Left cardiac atrium (tissue), 4 donors: ENCODE measurements around the gene TH. TPM values are rescaled to one million over a fixed set of nuclear protein-coding genes. Genes with fewer than 3 reads are reported as not detected.

Source experiments
- ATAC-seq, 2 donors: fragments of 200-7000 bp; cut with Tn5 transposase; one replicate each; pipeline ENCODE4 v1.9.1; 2020; ENCODE audit warnings: mild to moderate bottlenecking in 2 of 2, moderate library complexity in 2 of 2
- DNase-seq: peaks from one replicate; pipeline ENCODE4 v3.0.0-alpha.2; 2020
- intact Hi-C, 2 donors: fragments of 100-400 bp; cut with DNase I; formaldehyde crosslinking; loops; one replicate each; pipeline versions ENCODE4 v1.14.1 to v1.15.1; 2022 to 2023
- total RNA-seq, 2 donors: library from RNA; stranded (reverse); fragmentation: NEBNext Ultra II Directional; extraction: Animal tissue kit (Norgen Biotek cat#: 25700); gene quantifications; one replicate each; pipeline ENCODE4 v1.2.1, GENCODE V29; 2021
- donor health status: DM: no; HTN: yes; CAD: no.
- donor health status: DM: no; HTN: yes; CAD: no; lungs with severe emphysema.
- donor health status: DM: yes; HTN: yes; CAD: no.
- donor health status: Dilated cardiomyopathy.

Gene TH
- total RNA-seq, 2 donors from 2014 or later, result not detected

GRCh38 chr11:2209900-2210321, 38.3 kb upstream of the TH start:
- intact Hi-C loops, result loop anchor here in 1 of 2 donors (10.0 kb wide), 1 partner anchor 315 kb away; no protein-coding TSS in a partner anchor
- ATAC-seq (no peak), DNase-seq (no peak)

DNA sequence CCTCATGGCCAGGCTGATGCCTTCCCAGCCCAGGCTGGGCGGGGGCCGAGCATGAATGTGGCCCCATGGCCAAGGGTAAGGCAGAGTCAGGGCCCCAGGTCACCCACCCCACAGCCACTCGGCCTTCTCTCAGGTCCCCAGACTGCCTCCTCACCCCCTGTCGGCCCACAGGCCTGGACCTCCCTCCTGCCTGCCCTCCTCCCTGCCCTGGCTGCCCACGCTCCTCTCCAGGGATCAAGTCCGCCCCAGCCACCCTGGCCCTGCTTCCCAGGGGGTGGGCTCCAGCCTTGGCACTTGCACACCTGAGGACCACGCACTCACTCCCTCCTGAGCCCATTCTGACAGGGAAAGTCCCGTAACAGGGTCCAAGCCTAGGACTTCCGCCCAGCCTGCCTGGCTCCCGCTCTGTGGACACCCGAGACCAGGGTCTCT, 37.8 kb upstream of the TH start:
- DNase-seq (peak; percentile 8), ATAC-seq (no peak)
- intact Hi-C loops, result loop anchor here in 1 of 2 donors (10.0 kb wide), 1 partner anchor 315 kb away; no protein-coding TSS in a partner anchor

GRCh38 chr11:2208691-2209369, 37.2 kb upstream of the TH start:
- DNase-seq (peak; percentile 35), ATAC-seq (peak; percentile 56 to 63)
- intact Hi-C loops, result loop anchor here in 1 of 2 donors (10.0 kb wide), 1 partner anchor 316 kb away; no protein-coding TSS in a partner anchor

DNA sequence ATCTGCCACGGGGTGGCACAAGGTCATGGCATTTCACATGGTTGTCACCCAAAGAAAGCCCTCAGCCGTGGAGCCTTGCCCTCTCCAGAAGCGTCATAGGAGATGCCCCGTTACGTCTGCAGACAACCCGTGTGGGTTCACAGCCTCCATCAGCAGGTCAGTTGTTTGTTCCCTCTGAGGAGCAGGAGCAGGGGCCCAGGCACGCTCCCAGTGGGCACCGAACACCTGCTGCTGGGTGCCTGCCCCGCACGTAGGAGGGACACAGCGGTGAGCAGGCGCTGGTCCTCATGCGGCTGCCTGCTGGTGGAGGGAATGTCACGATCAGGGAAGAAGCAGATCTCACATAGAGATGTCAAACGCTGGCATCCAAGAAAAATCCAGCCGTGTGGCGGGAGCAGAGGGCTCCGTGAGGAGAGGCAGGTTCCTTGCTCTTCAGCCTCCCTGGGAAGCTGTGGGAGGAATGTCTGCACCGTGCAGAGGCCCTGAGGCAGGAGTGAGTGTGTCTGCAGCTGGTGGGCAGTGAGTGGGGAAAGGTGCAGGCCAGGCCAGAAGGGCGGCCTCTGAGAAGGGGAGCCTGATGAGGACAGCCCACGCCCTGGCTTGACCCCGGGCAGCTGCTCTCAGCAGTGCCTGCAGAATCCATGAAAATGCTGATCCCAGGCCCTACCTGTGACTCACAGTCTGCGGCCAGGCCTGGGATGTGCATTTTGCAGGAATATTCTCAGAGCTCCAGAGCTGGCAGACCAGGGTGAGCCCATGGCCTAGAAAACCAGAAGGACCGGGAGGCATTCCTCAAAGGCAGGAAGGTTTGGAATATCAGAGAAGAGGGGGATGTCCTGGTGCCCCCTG, 36.4 kb upstream of the TH start:
- DNase-seq, result no peak
- intact Hi-C loops, result loop anchor here in 1 of 2 donors (10.0 kb wide), 1 partner anchor 317 kb away; no protein-coding TSS in a partner anchor
- no peak for ATAC-seq

DNA sequence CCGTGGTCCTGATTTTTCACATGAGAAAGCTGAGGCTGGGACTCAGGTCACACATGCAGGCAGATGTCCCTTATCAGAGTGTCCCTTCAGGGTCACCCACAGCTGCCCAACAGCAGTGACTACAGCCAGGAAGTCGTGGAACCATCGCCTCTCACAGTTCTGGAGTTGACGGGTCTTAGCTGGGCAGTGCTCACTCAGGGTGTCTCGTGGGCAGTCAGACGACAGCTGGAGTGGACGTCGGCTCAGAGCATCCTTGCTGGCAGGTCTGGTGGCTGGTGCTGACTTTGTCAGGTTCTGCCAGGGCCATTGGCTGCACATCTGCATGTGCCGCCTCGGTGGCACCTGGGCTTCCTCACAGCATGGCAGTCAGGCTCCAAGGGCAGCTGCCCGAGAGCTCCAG, 35.6 kb upstream of the TH start:
- intact Hi-C loops, result loop anchor here in 1 of 2 donors (10.0 kb wide), 1 partner anchor 318 kb away; no protein-coding TSS in a partner anchor
- DNase-seq, result peak; percentile 10
- no peak for ATAC-seq

GRCh38 chr11:2205981-2206690, 34.5 kb upstream of the TH start:
- intact Hi-C loops, result loop anchor here in 1 of 2 donors (10.0 kb wide), 1 partner anchor 319 kb away; no protein-coding TSS in a partner anchor
- DNase-seq (no peak), ATAC-seq (no peak)

DNA sequence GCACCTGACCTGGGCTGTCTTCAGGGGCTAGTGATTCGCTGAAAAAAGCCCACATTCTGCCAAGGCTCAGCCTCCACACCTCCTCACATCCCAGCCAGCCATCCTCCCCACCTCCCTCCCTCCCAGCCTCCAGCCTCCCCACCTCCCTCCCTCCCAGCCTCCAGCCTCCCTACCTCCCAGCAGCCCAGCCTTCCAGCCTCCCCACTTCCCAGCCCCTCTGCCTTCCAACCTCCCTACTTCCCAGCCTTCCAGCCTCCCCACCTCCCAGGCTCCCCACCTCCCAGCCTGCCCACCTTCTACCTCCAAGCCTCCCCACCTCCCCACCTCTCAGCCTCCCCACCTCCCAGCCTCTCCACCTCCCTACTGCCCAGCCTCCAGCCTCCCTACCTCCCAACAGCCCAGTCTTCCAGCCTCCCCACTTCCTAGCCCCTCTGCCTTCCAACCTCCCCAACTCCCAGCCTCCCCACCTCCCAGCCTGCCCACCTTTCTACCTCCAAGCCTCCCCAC, 33.7 kb upstream of the TH start:
- ATAC-seq (no peak), DNase-seq (peak; percentile 14)
- intact Hi-C loops, result loop anchor here in 1 of 2 donors (10.0 kb wide), 1 partner anchor 320 kb away; no protein-coding TSS in a partner anchor

DNA sequence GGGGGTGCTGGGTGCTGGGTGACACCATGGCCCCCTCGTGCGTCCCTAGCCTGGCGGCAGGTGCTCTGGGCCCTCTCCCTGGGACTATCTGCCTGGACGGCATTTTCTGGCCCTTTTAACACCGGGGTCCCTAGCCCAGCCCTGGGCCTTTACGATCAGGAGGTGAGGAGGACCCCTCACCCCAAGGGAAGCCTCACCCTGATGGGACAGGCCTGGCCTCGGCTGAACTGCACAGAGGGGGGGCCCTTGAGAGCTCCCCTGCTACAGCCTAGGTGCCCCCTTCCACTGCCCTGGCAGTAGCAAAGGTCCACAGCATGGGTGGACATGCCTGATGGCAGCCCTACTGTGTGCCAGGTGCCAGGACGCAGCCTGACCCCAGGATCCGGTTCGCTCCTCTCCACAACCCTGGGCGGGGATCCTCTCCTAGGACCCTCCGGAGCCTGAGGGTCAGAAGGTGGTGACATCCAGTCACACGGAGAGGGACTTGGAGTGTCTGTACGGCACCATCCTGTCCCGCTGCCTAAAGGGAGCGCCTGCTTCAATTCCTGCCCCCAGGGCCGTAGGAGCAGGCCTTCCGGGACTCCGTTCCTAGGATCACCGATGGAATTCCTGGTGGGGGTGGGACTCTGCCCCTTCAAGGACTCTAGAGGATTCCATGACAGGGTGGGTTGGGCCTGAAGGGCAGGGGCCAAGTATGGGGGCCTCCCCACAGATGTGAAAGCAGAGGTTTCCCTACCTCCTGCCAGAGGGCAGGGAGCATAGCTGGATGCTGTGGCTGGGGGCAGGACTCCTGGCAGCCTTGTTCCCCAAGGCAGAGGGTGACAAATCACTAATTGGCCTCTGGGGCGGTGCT, 33.0 kb upstream of the TH start:
- intact Hi-C loops, result loop anchor here in 1 of 2 donors (5.0 to 10.0 kb wide), 2 partner anchors 93 to 320 kb away; no protein-coding TSS in a partner anchor
- peak; percentile 10 for DNase-seq
- no peak for ATAC-seq

- ATAC-seq (no peak), DNase-seq (peak; percentile 13)
- intact Hi-C loops, result loop anchor here in 1 of 2 donors (5.0 to 10.0 kb wide), 2 partner anchors 94 to 321 kb away; no protein-coding TSS in a partner anchor
These were observed 32.0 kb upstream of the TH start for GRCh38 chr11:2203440-2204259.

DNA sequence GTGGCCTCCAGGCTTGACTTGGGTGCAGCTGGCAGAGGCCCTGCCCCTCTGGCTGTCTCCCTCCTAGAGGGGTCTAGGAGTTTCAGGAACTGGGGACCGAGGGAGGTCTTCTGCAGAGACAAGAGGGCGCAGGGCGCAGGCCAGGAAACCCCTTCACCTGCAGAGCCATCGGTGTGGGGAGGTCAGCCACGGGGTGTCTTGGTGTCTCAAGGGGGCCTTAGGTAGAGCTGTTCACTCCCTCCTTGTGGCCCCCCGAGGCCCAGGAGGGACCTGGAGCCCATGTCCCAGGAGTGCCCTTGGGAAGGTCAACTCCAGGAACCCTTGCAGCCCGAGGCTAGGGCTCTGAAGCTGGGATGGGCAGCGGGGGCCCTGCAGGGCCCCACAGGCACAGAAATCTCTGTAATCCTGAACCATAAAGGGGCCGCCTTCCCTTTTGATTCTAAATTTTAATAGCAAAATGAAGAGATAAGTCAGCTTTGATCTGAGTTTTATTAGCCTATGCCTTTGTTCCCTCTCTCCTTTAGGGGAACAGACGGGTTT, 31.4 kb upstream of the TH start:
- peak; percentile 3 for DNase-seq
- no peak for ATAC-seq
- intact Hi-C loops, result loop anchor here in 1 of 2 donors (5.0 to 10.0 kb wide), 2 partner anchors 94 to 322 kb away; no protein-coding TSS in a partner anchor

GRCh38 chr11:2202071-2202899, 30.7 kb upstream of the TH start:
- DNase-seq (peak; percentile 10), ATAC-seq (no peak)
- intact Hi-C loops, result loop anchor here in 1 of 2 donors (5.0 to 10.0 kb wide), 2 partner anchors 95 to 323 kb away; no protein-coding TSS in a partner anchor

GRCh38 chr11:2201542-2201941, 29.9 kb upstream of the TH start:
- intact Hi-C loops, result loop anchor here in 1 of 2 donors (5.0 to 10.0 kb wide), 2 partner anchors 96 to 323 kb away; no protein-coding TSS in a partner anchor
- ATAC-seq (no peak), DNase-seq (peak; percentile 11)

- no peak for DNase-seq
- ATAC-seq, result no peak
- intact Hi-C loops, result loop anchor here in 1 of 2 donors (5.0 to 10.0 kb wide), 2 partner anchors 96 to 324 kb away; no protein-coding TSS in a partner anchor
These were observed 29.4 kb upstream of the TH start for GRCh38 chr11:2200957-2201519.

DNA sequence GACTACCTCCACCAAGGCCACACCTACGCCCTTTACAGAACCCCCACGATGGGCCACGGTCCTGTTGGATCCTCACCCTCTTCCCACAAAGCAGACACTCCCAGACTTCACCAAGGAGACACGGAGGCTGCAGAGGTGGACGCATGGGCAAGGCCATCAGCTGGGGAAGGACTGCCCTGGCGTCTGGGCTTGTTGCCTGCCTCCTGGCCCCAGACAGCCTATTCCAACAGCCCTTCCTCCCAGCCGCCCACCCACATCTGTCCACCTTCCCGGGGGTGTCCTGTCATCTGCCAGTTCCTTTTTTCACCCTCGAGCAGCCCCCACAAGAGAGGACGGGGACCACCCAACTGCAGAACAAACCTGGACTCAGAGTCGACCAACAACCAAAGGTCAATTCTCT, 28.9 kb upstream of the TH start:
- intact Hi-C loops, result loop anchor here in 1 of 2 donors (5.0 to 10.0 kb wide), 2 partner anchors 97 to 324 kb away; no protein-coding TSS in a partner anchor
- ATAC-seq (no peak), DNase-seq (no peak)
